Mesenchymal stem cell (in vitro differentiated cells and primary cell): ENCODE measurements around the gene FXYD7.

Source experiments
- DNase-seq: peaks from one replicate; pipeline ENCODE4 v3.0.0-alpha.2; 2013
- H2AFZ ChIP-seq: one replicate; pipeline ENCODE4 v1.6.1; 2013; ENCODE audit warnings: low read depth, mild to moderate bottlenecking, control low read depth, inconsistent platforms, low read length, moderate library complexity
- H2AK5ac ChIP-seq: 2 replicates; pipeline ENCODE4 v1.6.1; 2013; ENCODE audit warnings: low read length, moderate library complexity, mild to moderate bottlenecking, inconsistent platforms; ENCODE audit not compliant: severe bottlenecking
- H2BK120ac ChIP-seq: one replicate; pipeline ENCODE4 v1.6.1; 2013; ENCODE audit warnings: low read depth, mild to moderate bottlenecking, inconsistent platforms, low read length, moderate library complexity
- H2BK12ac ChIP-seq, 2 experiments: one replicate each; pipeline ENCODE4 v1.6.1; 2013; ENCODE audit warnings: inconsistent platforms in 2 of 2, low read length in 2 of 2, mild to moderate bottlenecking in 2 of 2, moderate library complexity in 2 of 2, control low read depth in 1 of 2
- H2BK15ac ChIP-seq: one replicate; pipeline ENCODE4 v1.6.1; 2013; ENCODE audit warnings: mild to moderate bottlenecking, low read depth, inconsistent platforms; ENCODE audit not compliant: poor library complexity, severe bottlenecking
- H2BK5ac ChIP-seq: 2 replicates; pipeline ENCODE4 v1.6.1; 2013; ENCODE audit warnings: low read depth, mild to moderate bottlenecking, low read length, control low read depth, inconsistent platforms; ENCODE audit not compliant: poor library complexity, severe bottlenecking
- H3K14ac ChIP-seq, 2 experiments: one replicate each; pipeline ENCODE4 v1.6.1; 2013; ENCODE audit warnings: inconsistent platforms in 2 of 2, low read length in 2 of 2, control low read depth in 1 of 2, mild to moderate bottlenecking in 1 of 2, moderate library complexity in 1 of 2
- H3K18ac ChIP-seq, 2 experiments: one replicate each; pipeline ENCODE4 v1.6.1; 2013; ENCODE audit warnings: inconsistent platforms in 2 of 2, low read length in 2 of 2, control low read depth in 1 of 2, low read depth in 1 of 2, mild to moderate bottlenecking in 1 of 2
- H3K23ac ChIP-seq, 2 experiments: one replicate each; pipeline ENCODE4 v1.6.1; 2013; ENCODE audit warnings: inconsistent platforms in 2 of 2, low read length in 2 of 2, mild to moderate bottlenecking in 2 of 2, moderate library complexity in 2 of 2, control low read depth in 1 of 2
- H3K27ac ChIP-seq: 2 replicates; pipeline ENCODE4 v1.5.1; 2013; ENCODE audit warnings: mild to moderate bottlenecking, moderate library complexity, low read length, control low read depth, inconsistent platforms; ENCODE audit not compliant: poor library complexity, severe bottlenecking
- H3K27me3 ChIP-seq, 2 experiments: 2 replicates each; pipeline versions ENCODE4 v1.6.1 to v1.7.0; 2013; ENCODE audit warnings: low read length in 2 of 2, mild to moderate bottlenecking in 2 of 2, moderate library complexity in 2 of 2, control low read depth in 1 of 2, inconsistent platforms in 1 of 2; ENCODE audit not compliant: control insufficient read depth in 1 of 2, insufficient read depth in 1 of 2
- H3K36me3 ChIP-seq, 2 experiments: 2 replicates each; pipeline versions ENCODE4 v1.6.1 to v1.7.0; 2013; ENCODE audit warnings: low read length in 2 of 2, control low read depth in 1 of 2, inconsistent platforms in 1 of 2, low read depth in 1 of 2, mild to moderate bottlenecking in 1 of 2; ENCODE audit not compliant: insufficient read depth in 2 of 2, control insufficient read depth in 1 of 2
- H3K4ac ChIP-seq, 2 experiments: one replicate each; pipeline ENCODE4 v1.6.1; 2013; ENCODE audit warnings: inconsistent platforms in 2 of 2, low read length in 2 of 2, mild to moderate bottlenecking in 2 of 2, moderate library complexity in 2 of 2, control low read depth in 1 of 2, low read depth in 1 of 2
- H3K4me1 ChIP-seq: 2 replicates; pipeline ENCODE4 v1.6.1; 2013; ENCODE audit warnings: low read depth, low read length, control low read depth; ENCODE audit not compliant: control insufficient read depth, insufficient read depth
- H3K4me2 ChIP-seq: 2 replicates; pipeline ENCODE4 v1.6.1; 2013; ENCODE audit warnings: low read length, mild to moderate bottlenecking, inconsistent platforms; ENCODE audit not compliant: poor library complexity, severe bottlenecking
- H3K4me3 ChIP-seq, 2 experiments: 2 replicates each; pipeline versions ENCODE4 v1.5.1 to v1.7.0; 2013; ENCODE audit warnings: low read length in 2 of 2, mild to moderate bottlenecking in 2 of 2, control low read depth in 1 of 2, low read depth in 1 of 2; ENCODE audit not compliant: insufficient read depth in 1 of 2
- H3K79me1 ChIP-seq: replicated peaks from 2 replicates; pipeline ENCODE4 v1.6.1; 2013; ENCODE audit warnings: mild to moderate bottlenecking, control low read depth, low read length, inconsistent platforms; ENCODE audit not compliant: poor library complexity, severe bottlenecking
- H3K9ac ChIP-seq: 2 replicates; pipeline ENCODE4 v1.7.0; 2013; ENCODE audit warnings: mild to moderate bottlenecking, low read length, moderate library complexity
- H3K9me3 ChIP-seq: 2 replicates; pipeline ENCODE4 v1.7.0; 2013; ENCODE audit warnings: mild to moderate bottlenecking, low read length; ENCODE audit not compliant: control insufficient read depth
- H4K8ac ChIP-seq: one replicate; pipeline ENCODE4 v1.6.1; 2013; ENCODE audit warnings: inconsistent platforms, mild to moderate bottlenecking, low read length, moderate library complexity
- H4K91ac ChIP-seq: one replicate; pipeline ENCODE4 v1.6.1; 2013; ENCODE audit warnings: mild to moderate bottlenecking, low read length, inconsistent platforms
- WGBS: methylation state at CpG from one replicate; pipeline ENCODE4 v1.1.7; 2013; ENCODE audit warnings: mixed read lengths; 5-methylcytosine and 5-hydroxymethylcytosine counted together

FXYD7 gene

GRCh38 chr19:35119091-35119490 lies 24.0 kb upstream of the FXYD7 start:
- Histone ChIP-seq H3K4me1 (peaks cover 3% of the 10 kb centered on the region), H4K8ac (no peak overlapping the region), H3K23ac (no peak overlapping the region), H2BK15ac (no peak overlapping the region), H3K14ac (no peak overlapping the region), H2BK120ac (no peak overlapping the region), H4K91ac (no peak overlapping the region), H3K27ac (no peak overlapping the region), H2AK5ac (no peak overlapping the region), H3K9ac (no peak overlapping the region), H2AFZ (no peak overlapping the region), H3K79me1 (no peaks in the 10 kb centered on the region), H3K4me3 (no peak overlapping the region), H3K4ac (no peak overlapping the region), H3K9me3 (no peaks in the 10 kb centered on the region), H2BK5ac (no peak overlapping the region), H3K18ac (no peak overlapping the region), H2BK12ac (no peak overlapping the region), H3K36me3 (no peaks in the 10 kb centered on the region), H3K4me2 (no peak overlapping the region), H3K27me3 (peaks cover 6 to 20% of the 10 kb centered on the region in 2 experiments)
- no peak for DNase-seq
- 83% methylated on average over 14 of the region's 14 CpGs for WGBS

GRCh38 chr19:35119578-35120155 lies 23.4 kb upstream of the FXYD7 start:
- Histone ChIP-seq H2BK120ac (no peak overlapping the region), H2BK15ac (no peak overlapping the region), H3K36me3 (no peaks in the 10 kb centered on the region), H4K8ac (no peak overlapping the region), H2AFZ (no peak overlapping the region), H3K4me3 (no peak overlapping the region), H3K9ac (peak overlapping the region; percentile 36), H3K4me2 (no peak overlapping the region), H2BK5ac (no peak overlapping the region), H3K18ac (no peak overlapping the region), H3K79me1 (no peaks in the 10 kb centered on the region), H4K91ac (no peak overlapping the region), H3K27ac (no peak overlapping the region), H3K27me3 (peaks cover 6 to 20% of the 10 kb centered on the region in 2 experiments), H3K14ac (no peak overlapping the region), H3K9me3 (no peaks in the 10 kb centered on the region), H3K4ac (no peak overlapping the region), H3K23ac (no peak overlapping the region), H2BK12ac (no peak overlapping the region), H3K4me1 (peaks cover 3% of the 10 kb centered on the region), H2AK5ac (no peak overlapping the region)
- no peak for DNase-seq
- WGBS: 91% methylated on average over 9 of the region's 9 CpGs

- no peak overlapping the region for H3K23ac ChIP-seq
- DNase-seq: no peak
These were observed 22.6 kb upstream of the FXYD7 start for GRCh38 chr19:35120492-35120891.

GRCh38 chr19:35120898-35121297 lies 22.2 kb upstream of the FXYD7 start:
- no peak overlapping the region for H2BK120ac ChIP-seq
- H3K4me2 ChIP-seq: no peak overlapping the region
- peak overlapping the region; percentile 85 for H3K9ac ChIP-seq
- no peak overlapping the region for H3K23ac ChIP-seq
- H3K27me3 ChIP-seq: peaks cover 7 to 8% of the 10 kb centered on the region in 2 experiments
- no peak overlapping the region for H3K4me3 ChIP-seq
- peaks cover 3% of the 10 kb centered on the region for H3K4me1 ChIP-seq
- no peak overlapping the region for H3K14ac ChIP-seq
- no peak overlapping the region for H3K4ac ChIP-seq
- H2BK15ac ChIP-seq: no peak overlapping the region
- H4K8ac ChIP-seq: no peak overlapping the region
- H2BK12ac ChIP-seq: no peak overlapping the region
- no peak for DNase-seq
- 76% methylated on average over 7 of the region's 7 CpGs for WGBS
- H3K36me3 ChIP-seq: no peaks in the 10 kb centered on the region
- H2AFZ ChIP-seq: no peak overlapping the region
- H2BK5ac ChIP-seq: no peak overlapping the region
- H3K9me3 ChIP-seq: no peaks in the 10 kb centered on the region
- H3K27ac ChIP-seq: no peak overlapping the region
- no peak overlapping the region for H3K18ac ChIP-seq
- H3K79me1 ChIP-seq: no peaks in the 10 kb centered on the region
- no peak overlapping the region for H4K91ac ChIP-seq
- no peak overlapping the region for H2AK5ac ChIP-seq

More at GRCh38 chr19:35120492-35120891, 22.6 kb upstream of the FXYD7 start:
- Histone ChIP-seq H3K4me1 (peaks cover 3% of the 10 kb centered on the region), H3K27me3 (peaks cover 5 to 12% of the 10 kb centered on the region in 2 experiments), H3K9me3 (no peaks in the 10 kb centered on the region), H4K8ac (no peak overlapping the region), H3K14ac (no peak overlapping the region), H3K9ac (peak overlapping the region; percentile 85), H4K91ac (no peak overlapping the region), H3K18ac (no peak overlapping the region), H3K27ac (no peak overlapping the region), H2AK5ac (no peak overlapping the region), H3K4me2 (no peak overlapping the region), H3K4me3 (no peak overlapping the region), H3K4ac (no peak overlapping the region), H2BK120ac (no peak overlapping the region), H3K79me1 (no peaks in the 10 kb centered on the region), H3K36me3 (no peaks in the 10 kb centered on the region), H2AFZ (no peak overlapping the region), H2BK12ac (no peak overlapping the region), H2BK15ac (no peak overlapping the region), H2BK5ac (no peak overlapping the region)
- whole genome bisulfite sequencing: 89% methylated on average over 7 of the region's 7 CpGs
